GM23338 (cell line): ENCODE results near the gene DSG3. TPM values are rescaled to one million over a fixed set of nuclear protein-coding genes. Genes with fewer than 3 reads are reported as not detected.
A peak's percentile ranks its signal among the peaks of the same experiment; 100 is the strongest.

ENCODE experiments used
- ATAC-seq: fragments of 200-7000 bp; cut with Tn5 transposase; 3 replicates; pipeline ENCODE4 v1.9.1; 2020
- DNase-seq: peaks from one replicate; pipeline ENCODE4 v3.0.0-alpha.2; 2015; ENCODE audit warnings: low spot score
- H2AFZ ChIP-seq: fragments of 200-600 bp; sonication (generic); 2 replicates; pipeline ENCODE4 v1.8.0; 2016; ENCODE audit warnings: antibody characterized with exemption, mild to moderate bottlenecking, moderate library complexity
- H3F3A ChIP-seq: fragments of 200-600 bp; sonication (generic); replicated peaks from 2 replicates; pipeline ENCODE4 v1.8.0; 2017; ENCODE audit warnings: antibody characterized with exemption, mixed run types, low read depth
- H3K27ac ChIP-seq: fragments of 200-600 bp; sonication (generic); 2 replicates; pipeline ENCODE4 v1.6.1; 2016; ENCODE audit warnings: low read depth
- H3K27me3 ChIP-seq: fragments of 200-600 bp; sonication (generic); 2 replicates; pipeline ENCODE4 v1.8.0; 2016; ENCODE audit warnings: mild to moderate bottlenecking, mixed run types, moderate library complexity; ENCODE audit not compliant: insufficient read depth
- H3K36me3 ChIP-seq: fragments of 200-600 bp; sonication (generic); 2 replicates; pipeline ENCODE4 v1.8.0; 2016; ENCODE audit warnings: mild to moderate bottlenecking; ENCODE audit not compliant: insufficient read depth
- H3K4me1 ChIP-seq: fragments of 200-600 bp; sonication (generic); 2 replicates; pipeline ENCODE4 v1.8.0; 2016; ENCODE audit warnings: mild to moderate bottlenecking, moderate library complexity; ENCODE audit not compliant: insufficient read depth
- H3K4me2 ChIP-seq: fragments of 200-600 bp; sonication (generic); 2 replicates; pipeline ENCODE4 v1.7.1; 2017; ENCODE audit warnings: mixed run types
- H3K4me3 ChIP-seq: fragments of 200-600 bp; sonication (generic); 2 replicates; pipeline ENCODE4 v1.6.1; 2016; ENCODE audit warnings: mixed run types
- H3K79me2 ChIP-seq: fragments of 200-600 bp; sonication (generic); replicated peaks from 2 replicates; pipeline ENCODE4 v1.8.0; 2017; ENCODE audit warnings: mild to moderate bottlenecking; ENCODE audit not compliant: insufficient read depth
- H3K9me2 ChIP-seq: fragments of 200-600 bp; sonication (generic); 2 replicates; pipeline ENCODE4 v1.8.0; 2017; ENCODE audit not compliant: insufficient read depth
- H4K20me1 ChIP-seq: fragments of 200-600 bp; sonication (generic); replicated peaks from 2 replicates; pipeline ENCODE4 v1.8.0; 2017; ENCODE audit warnings: mild to moderate bottlenecking; ENCODE audit not compliant: insufficient read depth
- H3K27ac Mint-ChIP-seq: 2 replicates; pipeline ENCODE4 v1.8.0; 2020; ENCODE audit warnings: inconsistent platforms, mild to moderate bottlenecking, moderate library complexity, mixed read lengths
- H3K27me3 Mint-ChIP-seq: 3 replicates; pipeline ENCODE4 v1.8.0; 2022; ENCODE audit warnings: low read depth, mild to moderate bottlenecking, moderate library complexity, mixed read lengths, inconsistent platforms; ENCODE audit not compliant: insufficient read depth, poor library complexity
- H3K36me3 Mint-ChIP-seq: 3 replicates; pipeline ENCODE4 v1.8.0; 2021; ENCODE audit warnings: low read depth, mild to moderate bottlenecking, inconsistent platforms, moderate library complexity, mixed read lengths
- H3K4me1 Mint-ChIP-seq: 3 replicates; pipeline ENCODE4 v1.8.0; 2020; ENCODE audit warnings: mild to moderate bottlenecking, inconsistent platforms, mixed read lengths
- H3K4me3 Mint-ChIP-seq: 3 replicates; pipeline ENCODE4 v1.8.0; 2021; ENCODE audit warnings: moderate library complexity, mild to moderate bottlenecking, inconsistent platforms, mixed read lengths
- H3K9me3 Mint-ChIP-seq: 3 replicates; pipeline ENCODE4 v1.8.0; 2020; ENCODE audit warnings: moderate library complexity, mild to moderate bottlenecking, inconsistent platforms, mixed read lengths
- CREB1 ChIP-seq: fragments of 250-450 bp; sonication (Bioruptor Pico); IDR thresholded peaks from 2 replicates; pipeline ENCODE4 v1.5.0; 2020; ENCODE audit warnings: low read depth, mild to moderate bottlenecking, moderate library complexity
- EZH2 ChIP-seq: fragments of 200-600 bp; sonication (generic); IDR thresholded peaks from one replicate; pipeline ENCODE4 v1.8.0; 2017; ENCODE audit warnings: antibody characterized with exemption, mild to moderate bottlenecking, low read depth; ENCODE audit not compliant: unreplicated experiment
- EZH2phosphoT487 ChIP-seq: fragments of 200-600 bp; sonication (generic); IDR thresholded peaks from one replicate; pipeline ENCODE4 v1.8.1; 2018; ENCODE audit warnings: antibody characterized with exemption; ENCODE audit not compliant: unreplicated experiment
- NANOG ChIP-seq: IDR thresholded peaks from 2 replicates; pipeline ENCODE4 v1.6.1; 2016; ENCODE audit warnings: antibody characterized with exemption, borderline replicate concordance
- POLR2AphosphoS5 ChIP-seq: IDR thresholded peaks from 2 replicates; pipeline ENCODE4 v1.6.1; 2016; ENCODE audit warnings: antibody characterized with exemption, low read depth
- STAT1 ChIP-seq: IDR thresholded peaks from one replicate; pipeline ENCODE4 v1.6.1; 2016; ENCODE audit warnings: antibody characterized with exemption; ENCODE audit not compliant: unreplicated experiment
- ZNF114 ChIP-seq: fragments of 250-450 bp; sonication (Bioruptor Pico); IDR thresholded peaks from 2 replicates; pipeline ENCODE4 v1.5.0; 2020; ENCODE audit warnings: mild to moderate bottlenecking, moderate library complexity
- ZNF331 ChIP-seq: fragments of 250-450 bp; sonication (Bioruptor Pico); IDR thresholded peaks from 2 replicates; pipeline ENCODE4 v1.5.0; 2020; ENCODE audit warnings: low read depth, mild to moderate bottlenecking, moderate library complexity
- polyA plus RNA-seq: library from polyadenylated mRNA; unstranded; fragments of >200 nt; fragmentation: Nextera tagmentation; extraction: Ambion mirVana; gene quantifications from 2 replicates; pipeline ENCODE4 v1.2.1, GENCODE V29; 2016
- total RNA-seq: library from RNA; depleted of rRNA; stranded (reverse); fragments of >200 nt; shearing (Covaris generic); gene quantifications from 2 replicates; pipeline ENCODE4 v1.2.3, GENCODE V29; 2014
- TF ChIP-seq, protein P1 (sequence below): IDR thresholded peaks from one replicate; pipeline ENCODE4 v1.6.1; 2018; ENCODE audit warnings: antibody characterized with exemption; ENCODE audit not compliant: unreplicated experiment
- TF ChIP-seq, protein P2 (sequence below): IDR thresholded peaks from 2 replicates; pipeline ENCODE4 v1.6.1; 2016; ENCODE audit warnings: antibody characterized with exemption

The DSG3 gene
- total and polyA plus RNA-seq, 2 experiments from 2014 or later = 0.05 to 0.24 TPM

DNA sequence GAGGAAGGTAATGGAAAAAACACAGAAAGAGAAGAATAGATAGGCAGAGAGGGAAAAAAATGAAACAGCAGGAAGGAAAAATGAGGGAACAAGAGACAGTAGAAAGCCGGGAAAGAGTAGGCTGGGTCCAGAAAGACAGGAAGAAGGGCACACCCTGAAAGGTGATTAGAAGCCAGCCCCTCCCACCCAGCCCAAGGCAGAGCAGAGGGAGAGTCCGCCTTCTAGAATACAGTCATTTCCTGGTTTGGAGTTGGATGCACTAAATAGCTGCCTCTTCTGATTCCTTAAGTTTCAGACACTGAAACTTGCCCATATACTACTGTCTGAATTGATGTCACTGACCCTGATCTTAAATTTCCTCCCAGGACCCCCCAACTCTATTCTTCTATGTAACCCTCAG, 17.9 kb upstream of the DSG3 start (continued):
- TF ChIP-seq, protein P1, sequence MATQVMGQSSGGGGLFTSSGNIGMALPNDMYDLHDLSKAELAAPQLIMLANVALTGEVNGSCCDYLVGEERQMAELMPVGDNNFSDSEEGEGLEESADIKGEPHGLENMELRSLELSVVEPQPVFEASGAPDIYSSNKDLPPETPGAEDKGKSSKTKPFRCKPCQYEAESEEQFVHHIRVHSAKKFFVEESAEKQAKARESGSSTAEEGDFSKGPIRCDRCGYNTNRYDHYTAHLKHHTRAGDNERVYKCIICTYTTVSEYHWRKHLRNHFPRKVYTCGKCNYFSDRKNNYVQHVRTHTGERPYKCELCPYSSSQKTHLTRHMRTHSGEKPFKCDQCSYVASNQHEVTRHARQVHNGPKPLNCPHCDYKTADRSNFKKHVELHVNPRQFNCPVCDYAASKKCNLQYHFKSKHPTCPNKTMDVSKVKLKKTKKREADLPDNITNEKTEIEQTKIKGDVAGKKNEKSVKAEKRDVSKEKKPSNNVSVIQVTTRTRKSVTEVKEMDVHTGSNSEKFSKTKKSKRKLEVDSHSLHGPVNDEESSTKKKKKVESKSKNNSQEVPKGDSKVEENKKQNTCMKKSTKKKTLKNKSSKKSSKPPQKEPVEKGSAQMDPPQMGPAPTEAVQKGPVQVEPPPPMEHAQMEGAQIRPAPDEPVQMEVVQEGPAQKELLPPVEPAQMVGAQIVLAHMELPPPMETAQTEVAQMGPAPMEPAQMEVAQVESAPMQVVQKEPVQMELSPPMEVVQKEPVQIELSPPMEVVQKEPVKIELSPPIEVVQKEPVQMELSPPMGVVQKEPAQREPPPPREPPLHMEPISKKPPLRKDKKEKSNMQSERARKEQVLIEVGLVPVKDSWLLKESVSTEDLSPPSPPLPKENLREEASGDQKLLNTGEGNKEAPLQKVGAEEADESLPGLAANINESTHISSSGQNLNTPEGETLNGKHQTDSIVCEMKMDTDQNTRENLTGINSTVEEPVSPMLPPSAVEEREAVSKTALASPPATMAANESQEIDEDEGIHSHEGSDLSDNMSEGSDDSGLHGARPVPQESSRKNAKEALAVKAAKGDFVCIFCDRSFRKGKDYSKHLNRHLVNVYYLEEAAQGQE = no peak
- TF ChIP-seq EZH2 (no peak), EZH2phosphoT487 (no peak)

DNA sequence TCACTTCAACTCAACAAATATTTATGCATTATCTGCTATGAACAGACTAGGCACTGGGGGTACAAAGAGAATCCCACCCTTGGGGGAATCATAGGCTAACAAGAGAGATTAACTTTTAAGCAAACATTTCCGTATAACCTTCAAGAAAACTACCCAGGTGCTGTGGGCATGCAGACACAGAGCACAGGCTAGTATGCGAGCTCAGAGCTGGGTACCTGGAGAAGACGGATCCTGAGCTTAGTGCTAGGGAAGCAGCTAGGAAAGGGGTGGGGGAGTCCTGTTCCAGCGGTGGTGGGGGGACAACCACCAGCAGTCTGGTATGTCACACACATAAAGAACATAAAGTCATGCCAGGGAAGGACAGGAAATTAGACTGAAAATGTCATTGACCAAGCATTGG, 17.5 kb upstream of the DSG3 start:
- DNase-seq (no peak), ATAC-seq (peak; percentile 70)
- no peak overlapping the region for H3K4me3 ChIP-seq
- no peaks in the 10 kb centered on the region for H3K79me2 ChIP-seq
- no peak overlapping the region for H3K27ac ChIP-seq
- Mint-ChIP-seq H3K27me3 (peaks cover 2% of the 10 kb centered on the region), H3K36me3 (no peaks in the 10 kb centered on the region), H3K4me1 (peaks cover 7% of the 10 kb centered on the region), H3K27ac (no peak overlapping the region), H3K4me3 (no peak overlapping the region), H3K9me3 (peaks cover 4% of the 10 kb centered on the region; the same call in 2 of the 3 replicates)
- no peaks in the 10 kb centered on the region for H3F3A ChIP-seq
- no peaks in the 10 kb centered on the region for H4K20me1 ChIP-seq
- peak overlapping the region; percentile 60; the same call in 1 of the 2 replicates for H3K4me2 ChIP-seq
- TF ChIP-seq STAT1 = no peak
- TF ChIP-seq, protein P1 = no peak
- no peak for TF ChIP-seq EZH2phosphoT487
- no peak for TF ChIP-seq NANOG
- TF ChIP-seq, protein P2, sequence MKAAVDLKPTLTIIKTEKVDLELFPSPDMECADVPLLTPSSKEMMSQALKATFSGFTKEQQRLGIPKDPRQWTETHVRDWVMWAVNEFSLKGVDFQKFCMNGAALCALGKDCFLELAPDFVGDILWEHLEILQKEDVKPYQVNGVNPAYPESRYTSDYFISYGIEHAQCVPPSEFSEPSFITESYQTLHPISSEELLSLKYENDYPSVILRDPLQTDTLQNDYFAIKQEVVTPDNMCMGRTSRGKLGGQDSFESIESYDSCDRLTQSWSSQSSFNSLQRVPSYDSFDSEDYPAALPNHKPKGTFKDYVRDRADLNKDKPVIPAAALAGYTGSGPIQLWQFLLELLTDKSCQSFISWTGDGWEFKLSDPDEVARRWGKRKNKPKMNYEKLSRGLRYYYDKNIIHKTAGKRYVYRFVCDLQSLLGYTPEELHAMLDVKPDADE = no peak
- TF ChIP-seq CREB1 = no peak
- no peak for TF ChIP-seq ZNF331 (CRISPR knock-in tag)
- no peak for TF ChIP-seq POLR2AphosphoS5
- TF ChIP-seq EZH2 = no peak
- TF ChIP-seq ZNF114 (CRISPR knock-in tag) = no peak
- peaks cover 3% of the 10 kb centered on the region for H3K4me1 ChIP-seq
- no peaks in the 10 kb centered on the region for H3K9me2 ChIP-seq
- peak overlapping the region; percentile 97 for H2AFZ ChIP-seq
- no peaks in the 10 kb centered on the region for H3K36me3 ChIP-seq
- no peaks in the 10 kb centered on the region for H3K27me3 ChIP-seq
